AG04450 (cell line): ENCODE measurements around the gene NFIA. TPM values are rescaled to one million over a fixed set of nuclear protein-coding genes. Genes with fewer than 3 reads are reported as not detected.
A peak's percentile ranks its signal among the peaks of the same experiment; 100 is the strongest.

Experiments used
- CTCF ChIA-PET: fragments of 300-600, 350-600 bp; formaldehyde crosslinking; extraction: SDS; loops from one replicate; lab custom pipeline; 2022; ENCODE audit warnings: antibody characterized with exemption, inconsistent platforms; lab: Charles Lee
- POLR2A ChIA-PET: fragments of 350-600 bp; formaldehyde crosslinking; extraction: SDS; loops from one replicate; lab custom pipeline; 2021; ENCODE audit warnings: antibody characterized with exemption, inconsistent platforms; lab: Yijun Ruan, JAX
- DNase-seq: peaks from one replicate; pipeline ENCODE4 v3.0.0-alpha.2; 2011; ENCODE audit warnings: low read depth, low spot score
- H3K27ac ChIP-seq: one replicate; pipeline ENCODE4 v1.5.1; 2012; ENCODE audit warnings: low read depth, low read length, control low read depth
- H3K27me3 ChIP-seq: one replicate; pipeline ENCODE4 v1.6.0; 2012; ENCODE audit warnings: low read length; ENCODE audit not compliant: control insufficient read depth, insufficient read depth
- H3K4me3 ChIP-seq: 2 replicates; pipeline ENCODE4 v1.5.1; 2011; ENCODE audit warnings: mild to moderate bottlenecking, low read depth, low read length, control low read depth
- H3K9me3 ChIP-seq: 2 replicates; pipeline ENCODE4 v1.5.1; 2012; ENCODE audit warnings: low read length; ENCODE audit not compliant: control insufficient read depth, insufficient read depth
- CTCF ChIP-seq: IDR thresholded peaks from 2 replicates; pipeline ENCODE4 v1.5.1; 2011; ENCODE audit warnings: low read depth, low read length, control low read depth, inconsistent platforms
- polyA plus RNA-seq: library from polyadenylated mRNA; depleted of rRNA; stranded (reverse); fragments of >200 nt; gene quantifications from 2 replicates; pipeline ENCODE4 v1.2.3, GENCODE V29; 2011

Gene NFIA
- polyA plus RNA-seq, 1 experiment: 3.9 TPM

GRCh38 chr1:61183471-61184039 lies 101.2 kb downstream of the NFIA start:
- POLR2A ChIA-PET: no interaction called here
- DNase-seq: no peak
- Histone ChIP-seq H3K27me3 (no peaks in the 10 kb centered on the region), H3K27ac (no peak overlapping the region), H3K4me3 (peak overlapping the region; percentile 25; the same call in 1 of the 2 replicates), H3K9me3 (no peaks in the 10 kb centered on the region)
- no peak for TF ChIP-seq CTCF
- CTCF ChIA-PET: interaction anchor here (0.5 kb wide), 1 partner anchor 103 kb away, joined by 3 read pairs; no protein-coding TSS in a partner anchor

- Histone ChIP-seq H3K27ac (no peak overlapping the region), H3K9me3 (no peaks in the 10 kb centered on the region), H3K4me3 (no peak overlapping the region; the same call in 1 of the 2 replicates), H3K27me3 (no peaks in the 10 kb centered on the region)
- ChIA-PET POLR2A (no interaction called here), CTCF (interaction anchor here (0.5 kb wide), 2 partner anchors 102 to 136 kb away, joined by 3 to 6 read pairs; no protein-coding TSS in a partner anchor)
- TF ChIP-seq CTCF: no peak
- peak; percentile 32 for DNase-seq
Observed at GRCh38 chr1:61184040-61184713, 101.8 kb downstream of the NFIA start.

GRCh38 chr1:61184714-61185106 lies 102.3 kb downstream of the NFIA start:
- TF ChIP-seq CTCF: no peak
- CTCF ChIA-PET: interaction anchor here (0.5 kb wide), 1 partner anchor 136 kb away, joined by 6 read pairs; no protein-coding TSS in a partner anchor
- no peaks in the 10 kb centered on the region for H3K9me3 ChIP-seq
- POLR2A ChIA-PET: no interaction called here
- H3K27ac ChIP-seq: no peak overlapping the region
- H3K4me3 ChIP-seq: no peak overlapping the region
- no peaks in the 10 kb centered on the region for H3K27me3 ChIP-seq
- DNase-seq: no peak

- Histone ChIP-seq H3K27ac (no peak overlapping the region), H3K27me3 (no peaks in the 10 kb centered on the region), H3K9me3 (no peaks in the 10 kb centered on the region), H3K4me3 (no peak overlapping the region)
- TF ChIP-seq CTCF: no peak
- no peak for DNase-seq
- CTCF ChIA-PET: no interaction called here
- POLR2A ChIA-PET: no interaction called here
Observed at GRCh38 chr1:61186753-61187152, 104.4 kb downstream of the NFIA start.
